ENCODE measurements around the gene ADIRF.
"Not testable (repeated sequence)": the region's sequence is repeated elsewhere in the genome, so short reads cannot be mapped to it uniquely, and the experiment has no call there.

ADIRF gene

GRCh38 chr10:86946213-86947155 is 21.8 kb upstream of the ADIRF start:
- DNase-seq (ENCODE audit: low read depth, low spot score), result no peak

- DNase-seq (ENCODE audit: low read depth, low spot score), result not testable (repeated sequence)
Measured at GRCh38 chr10:86947806-86948205, 20.5 kb upstream of the ADIRF start.

- DNase-seq (ENCODE audit: low read depth, low spot score), result no peak
Measured at GRCh38 chr10:86950349-86950748, 17.9 kb upstream of the ADIRF start.

- no peak for DNase-seq (ENCODE audit: low read depth, low spot score)
Measured at GRCh38 chr10:86951184-86951761, 17.0 kb upstream of the ADIRF start.

GRCh38 chr10:86952106-86952505 is 16.2 kb upstream of the ADIRF start:
- DNase-seq (ENCODE audit: low read depth, low spot score), result no peak

DNA sequence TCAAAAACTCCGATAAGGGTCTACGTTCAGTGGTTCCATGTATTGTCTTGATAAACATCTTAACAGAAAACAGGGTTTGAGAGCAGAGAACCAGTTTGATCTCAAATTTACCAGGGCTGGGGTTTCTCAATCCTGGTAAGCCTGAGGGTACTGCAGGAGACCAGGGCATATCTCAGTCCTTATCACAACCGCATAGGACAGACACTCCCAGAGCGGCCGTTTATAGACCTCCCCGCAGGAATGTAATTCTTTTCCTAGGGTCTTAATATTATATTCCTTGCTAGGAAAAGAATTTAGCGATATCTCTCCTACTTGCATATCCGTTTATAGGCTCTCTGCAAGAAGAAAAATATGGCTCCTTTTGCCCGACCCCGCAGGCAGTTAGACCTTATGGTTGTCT is 15.6 kb upstream of the ADIRF start:
- DNase-seq (ENCODE audit: low read depth, low spot score), result not testable (repeated sequence)

DNA sequence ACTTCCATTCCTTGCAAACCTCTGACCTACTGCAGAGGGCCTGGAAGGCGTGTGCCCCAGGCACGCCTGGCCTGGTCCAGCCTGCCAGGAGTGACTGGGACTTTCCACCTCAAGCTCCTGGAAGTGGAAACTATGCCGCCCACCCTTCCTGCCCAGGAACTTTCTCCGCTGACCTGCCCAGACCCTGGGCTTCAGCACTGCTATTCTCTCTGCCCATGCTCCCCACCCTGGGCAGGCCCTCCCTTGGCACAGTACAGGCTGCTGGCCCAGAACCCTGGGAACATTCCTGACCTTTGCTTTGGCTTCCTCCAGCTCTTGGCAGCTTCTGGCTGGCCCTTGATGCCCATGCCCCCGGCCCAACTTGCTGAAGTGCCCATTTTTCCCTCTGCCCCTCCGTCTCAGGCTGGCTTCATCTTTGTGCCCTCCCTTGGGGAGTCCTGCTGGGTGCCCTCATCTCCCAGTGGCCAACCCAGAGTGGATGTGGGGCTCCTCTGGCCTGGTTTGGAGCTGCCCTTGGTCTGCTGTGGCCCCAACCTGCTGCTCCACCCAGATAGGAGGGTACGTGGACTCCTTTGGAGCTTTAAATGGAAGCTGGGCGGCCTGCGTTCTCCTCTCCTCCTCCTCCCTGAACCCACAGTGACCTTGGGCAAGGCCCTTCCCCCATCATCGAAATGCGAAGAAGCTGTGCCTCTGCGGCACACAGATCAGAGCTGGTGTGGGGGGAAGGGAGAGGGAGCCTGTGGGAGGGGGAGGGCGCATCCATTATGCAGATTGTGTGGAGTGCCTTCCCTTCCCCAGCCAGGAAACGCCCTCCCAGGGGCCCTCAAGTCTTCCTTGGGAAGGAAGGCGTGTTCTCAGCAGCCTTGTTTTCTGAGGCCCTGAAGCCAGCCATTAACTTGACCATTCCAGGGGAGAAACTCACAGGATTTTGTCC is 14.3 kb upstream of the ADIRF start:
- peak; percentile 60 for DNase-seq (ENCODE audit: low read depth, low spot score)

DNA sequence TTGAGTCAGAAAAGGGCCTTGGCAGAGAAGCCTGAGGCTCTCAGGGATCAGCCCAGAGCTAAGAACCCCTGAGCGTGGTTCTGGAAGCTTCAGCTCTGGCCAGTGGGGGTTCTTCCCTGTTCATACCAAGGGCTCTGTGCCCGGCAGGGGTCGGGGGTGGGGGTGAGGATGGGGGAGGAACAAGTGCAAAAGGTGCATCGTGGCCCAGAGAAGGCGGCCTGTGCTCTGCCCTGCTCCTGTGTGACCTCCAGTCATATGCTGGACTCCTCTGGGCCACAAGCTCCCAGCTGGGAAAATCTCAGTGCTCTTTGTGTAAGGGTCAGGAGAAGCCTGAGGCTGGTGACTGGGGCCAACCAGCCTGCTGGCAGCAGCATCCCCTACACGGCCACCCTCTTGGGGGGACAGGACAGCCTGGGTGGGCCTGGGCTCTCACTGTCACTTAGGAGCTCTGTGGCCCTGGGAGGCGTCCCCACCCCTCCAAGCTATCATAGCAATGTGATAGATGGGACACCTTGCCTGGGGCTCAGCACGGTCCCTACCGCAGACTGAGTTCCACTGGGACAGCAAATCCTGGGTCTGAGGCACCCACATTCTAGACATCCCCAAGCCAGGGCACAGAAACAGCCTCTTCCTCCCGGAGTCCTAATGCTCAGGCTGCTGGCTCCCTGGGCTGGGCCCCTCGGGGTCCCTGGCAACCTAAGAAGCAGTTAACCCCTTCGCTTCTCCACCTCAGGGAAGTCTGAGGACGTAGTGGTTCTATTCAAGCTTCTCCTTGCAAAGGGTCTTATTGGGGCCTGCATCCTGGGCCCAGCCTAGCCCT is 13.4 kb upstream of the ADIRF start:
- DNase-seq (ENCODE audit: low read depth, low spot score), result no peak

- no peak for DNase-seq (ENCODE audit: low read depth, low spot score)
Measured at GRCh38 chr10:86955501-86956194, 12.6 kb upstream of the ADIRF start.

DNA sequence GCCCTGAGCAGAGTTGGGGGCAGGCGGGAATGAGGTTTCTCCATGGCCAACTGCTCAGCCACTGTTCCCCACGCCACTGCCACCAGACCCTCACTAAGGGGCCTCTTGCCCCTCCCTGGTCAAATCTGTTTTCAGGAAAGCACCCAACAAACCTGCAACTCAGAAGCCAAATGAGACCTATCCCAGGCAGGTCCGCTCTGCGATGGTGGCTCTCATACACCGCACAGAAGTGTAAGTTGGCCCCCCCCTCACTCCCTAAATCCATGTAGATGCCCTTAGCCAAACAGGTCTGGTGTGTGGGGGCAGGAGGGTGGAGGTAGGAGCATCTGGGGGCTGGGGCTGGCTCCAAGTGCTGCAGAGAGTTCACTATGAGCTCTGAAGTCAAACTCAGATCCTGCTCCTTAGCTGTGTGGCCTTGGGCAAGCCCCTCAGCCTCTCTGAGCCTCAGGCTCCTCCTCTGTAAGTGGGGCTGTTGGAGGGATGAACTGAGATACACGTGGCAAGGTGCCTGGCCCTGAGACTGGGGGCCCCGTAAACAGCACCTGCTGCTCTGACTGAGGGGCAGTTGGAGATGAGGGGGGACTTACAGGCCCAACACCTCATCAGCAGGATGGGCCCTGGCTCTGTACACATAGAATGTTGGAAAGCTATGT is 12.0 kb upstream of the ADIRF start:
- DNase-seq (ENCODE audit: low read depth, low spot score), result no peak

DNA sequence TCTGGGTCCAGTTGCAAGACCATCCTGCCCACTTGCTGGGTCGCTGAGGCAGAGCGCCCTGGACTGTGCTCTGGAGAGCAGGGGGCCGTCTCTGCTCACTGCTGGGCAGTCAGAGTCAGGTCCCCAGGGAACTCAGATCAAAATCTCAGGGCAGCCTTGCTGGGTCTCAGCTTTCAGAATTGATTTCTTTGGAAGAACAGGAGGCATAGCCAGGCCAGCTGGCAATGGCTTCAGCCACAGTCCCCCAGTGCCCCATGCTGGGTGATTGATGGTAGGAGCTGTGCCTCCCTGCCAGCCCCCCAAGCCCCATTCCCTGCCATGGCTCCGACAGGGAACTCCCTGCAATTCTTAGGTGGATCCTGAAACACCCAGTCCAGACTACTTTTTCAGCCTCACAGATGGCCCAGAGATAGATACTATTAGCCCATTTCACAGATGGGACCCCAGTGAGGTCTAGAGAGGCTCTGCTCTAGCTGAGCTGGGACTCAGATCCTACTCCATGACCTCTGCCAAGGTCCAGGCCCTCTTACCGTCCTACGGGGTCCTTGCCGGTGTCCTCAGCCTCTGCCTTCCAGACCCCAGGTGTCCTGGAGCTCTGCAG is 11.3 kb upstream of the ADIRF start:
- DNase-seq (ENCODE audit: low read depth, low spot score), result no peak

DNA sequence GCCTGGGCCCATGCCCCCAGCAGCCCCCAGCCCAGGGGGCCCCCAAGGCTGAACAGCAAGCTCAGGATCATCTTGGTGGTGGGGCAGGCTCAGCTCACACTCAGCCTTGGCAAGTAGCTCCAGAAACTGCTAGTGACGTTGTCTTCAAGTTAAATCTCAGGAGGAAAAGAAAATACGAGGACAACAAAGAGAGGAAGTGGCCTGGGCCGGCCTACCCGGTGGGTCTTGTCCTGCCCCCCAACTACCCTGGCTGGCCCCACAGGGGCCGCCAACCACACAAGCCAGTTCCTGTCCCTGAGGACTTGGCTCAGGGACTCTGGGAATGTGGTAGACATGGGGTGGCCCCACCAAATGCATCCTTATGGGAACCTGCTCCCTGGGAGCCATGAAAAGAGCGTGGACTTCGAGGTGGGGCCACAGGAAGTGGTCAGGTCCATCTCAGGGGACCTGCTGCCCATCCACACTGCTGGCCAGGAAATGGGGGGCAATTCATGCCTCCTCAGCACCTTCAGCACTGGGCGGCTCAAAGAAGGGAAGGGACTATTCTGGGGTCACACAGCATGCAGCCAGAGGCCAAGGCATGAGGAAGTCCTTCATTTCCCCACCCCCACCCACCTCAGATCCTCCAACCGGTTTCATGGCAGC is 10.7 kb upstream of the ADIRF start, which contains the start of gene MMRN2:
TSS of gene MMRN2 (minus strand) at position 145 of the 645 bp plus-strand sequence. CDS start at position 71, 74 bp downstream.
- no peak for DNase-seq (ENCODE audit: low read depth, low spot score)

DNA sequence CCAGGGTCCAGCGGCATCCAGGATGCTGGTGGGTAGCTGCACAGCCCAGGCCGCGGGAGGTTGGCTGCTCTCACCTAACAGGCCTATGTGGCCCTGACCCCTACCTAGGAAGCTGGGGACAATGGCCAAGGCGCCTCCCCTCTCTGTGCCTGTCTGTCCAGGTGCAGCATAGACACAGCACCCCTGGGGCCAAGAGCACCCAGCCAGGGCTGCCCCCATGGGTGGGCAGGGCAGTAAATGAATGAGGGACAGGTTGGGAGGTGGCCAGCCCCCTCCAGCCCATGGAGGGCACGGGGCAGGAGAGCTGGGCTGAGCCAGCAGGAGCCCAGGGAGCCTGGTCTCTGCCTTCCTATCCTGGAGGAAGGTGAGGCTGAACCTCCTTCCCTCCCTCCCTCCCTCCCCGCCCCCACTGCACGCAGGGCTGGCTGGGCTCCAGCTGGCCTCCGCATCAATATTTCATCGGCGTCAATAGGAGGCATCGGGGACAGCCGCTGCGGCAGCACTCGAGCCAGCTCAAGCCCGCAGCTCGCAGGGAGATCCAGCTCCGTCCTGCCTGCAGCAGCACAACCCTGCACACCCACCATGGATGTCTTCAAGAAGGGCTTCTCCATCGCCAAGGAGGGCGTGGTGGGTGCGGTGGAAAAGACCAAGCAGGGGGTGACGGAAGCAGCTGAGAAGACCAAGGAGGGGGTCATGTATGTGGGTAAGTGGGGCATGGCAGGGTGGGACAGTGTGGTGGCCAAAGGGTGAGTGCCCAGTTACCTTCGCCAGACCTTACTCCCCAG is 10.0 kb upstream of the ADIRF start, which contains the start of gene SNCG:
TSS of gene SNCG (plus strand) at position 484 of the 785 bp plus-strand sequence. CDS start at position 583, 99 bp downstream.
- DNase-seq (ENCODE audit: low read depth, low spot score), result peak; percentile 45

GRCh38 chr10:86958901-86959736 is 9.2 kb upstream of the ADIRF start:
- DNase-seq (ENCODE audit: low read depth, low spot score), result peak; percentile 44

- no peak for DNase-seq (ENCODE audit: low read depth, low spot score)
Measured at GRCh38 chr10:86959737-86960002, 8.6 kb upstream of the ADIRF start.

GRCh38 chr10:86960003-86960862 is 8.0 kb upstream of the ADIRF start:
- DNase-seq (ENCODE audit: low read depth, low spot score), result peak; percentile 65
